Skin epidermis (tissue), 12 donors: ENCODE results near the gene LY6G6F.

Experiments used
- H3K27ac ChIP-seq, 21 experiments: fragments of 200-600 bp; sonication (generic) in 11 of 21; one replicate each; pipeline ENCODE4 v1.5.0; 2020; ENCODE audit warnings: mild to moderate bottlenecking in 3 of 21, inconsistent platforms in 2 of 21, moderate library complexity in 2 of 21
- H3K4me3 ChIP-seq, 7 experiments: fragments of 200-600 bp; sonication (generic) in 2 of 7; one replicate each; pipeline ENCODE4 v1.5.0; 2020; ENCODE audit warnings: inconsistent platforms in 2 of 7, mild to moderate bottlenecking in 2 of 7, moderate library complexity in 1 of 7

The LY6G6F gene

GRCh38 chr6:31758281-31758680 lies 51.6 kb downstream of the LY6G6F start:
- Histone ChIP-seq H3K27ac (no peak overlapping the region), H3K4me3 (no peak overlapping the region)
